CD4-positive, alpha-beta T cell treated with Interleukin-21 for 1 hour (primary cell): ENCODE measurements around the gene PHF12.
"Not testable (repeated sequence)": the region's sequence is repeated elsewhere in the genome, so short reads cannot be mapped to it uniquely, and the experiment has no call there.

Source experiments
- DNase-seq: peaks from one replicate; pipeline ENCODE4 v3.0.0-alpha.2; 2020

Gene PHF12

GRCh38 chr17:28879886-28880571 is 71.3 kb downstream of the PHF12 start:
- DNase-seq, result no peak

DNA sequence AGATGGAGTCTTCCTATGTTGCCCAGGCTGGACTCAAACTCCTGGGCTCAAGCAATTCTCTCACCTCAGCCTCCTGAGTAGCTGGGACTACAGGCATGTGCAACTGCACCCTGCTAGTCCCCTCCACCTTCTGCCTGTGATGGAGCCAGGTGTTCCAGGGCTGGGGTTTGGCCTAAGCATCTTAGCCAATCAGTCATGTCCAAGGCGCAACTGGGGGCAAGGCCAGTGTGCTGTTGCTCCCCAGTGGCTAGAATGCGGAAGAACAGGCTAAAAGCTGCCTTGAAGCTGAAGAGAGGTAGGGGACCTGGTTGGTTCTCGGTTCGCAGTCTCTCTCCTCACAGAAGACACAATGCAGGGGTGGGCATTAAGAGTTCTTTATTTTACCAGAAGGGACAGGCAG is 72.3 kb downstream of the PHF12 start:
- DNase-seq, result no peak

DNA sequence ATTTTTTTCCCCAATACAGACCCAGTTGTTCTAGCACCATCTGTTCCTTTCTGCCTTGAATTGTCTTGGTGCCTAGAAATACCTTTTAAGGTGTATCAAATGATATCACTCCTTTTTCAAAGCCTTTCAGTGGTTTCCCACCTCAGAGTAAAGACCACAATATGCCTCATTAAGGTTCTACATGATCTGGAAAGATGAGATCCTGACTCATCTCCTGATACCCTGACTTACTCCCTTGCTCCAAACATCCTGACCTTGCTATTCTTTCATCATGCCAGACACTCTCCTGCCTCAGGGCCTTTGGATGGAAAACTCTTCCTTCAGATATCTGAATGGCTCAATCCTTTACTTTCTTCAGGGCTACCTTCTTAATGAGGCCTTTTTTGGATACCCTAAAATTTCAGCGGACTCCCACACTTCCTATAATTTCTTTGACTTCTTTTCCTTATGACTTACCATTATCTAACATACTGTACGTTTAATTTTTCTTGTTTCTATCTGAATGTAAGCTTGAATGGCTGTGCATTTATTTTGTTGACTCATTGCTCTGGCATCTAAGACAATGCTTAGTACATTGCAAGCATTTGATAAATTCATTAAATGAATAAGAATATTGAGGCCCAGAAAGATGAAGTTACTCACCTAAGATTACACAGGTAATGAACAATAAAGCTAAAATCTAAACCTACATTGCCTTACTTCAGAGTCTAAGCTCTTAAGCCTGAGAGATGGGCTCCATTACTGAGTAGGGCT is 73.0 kb downstream of the PHF12 start:
- no peak for DNase-seq

DNA sequence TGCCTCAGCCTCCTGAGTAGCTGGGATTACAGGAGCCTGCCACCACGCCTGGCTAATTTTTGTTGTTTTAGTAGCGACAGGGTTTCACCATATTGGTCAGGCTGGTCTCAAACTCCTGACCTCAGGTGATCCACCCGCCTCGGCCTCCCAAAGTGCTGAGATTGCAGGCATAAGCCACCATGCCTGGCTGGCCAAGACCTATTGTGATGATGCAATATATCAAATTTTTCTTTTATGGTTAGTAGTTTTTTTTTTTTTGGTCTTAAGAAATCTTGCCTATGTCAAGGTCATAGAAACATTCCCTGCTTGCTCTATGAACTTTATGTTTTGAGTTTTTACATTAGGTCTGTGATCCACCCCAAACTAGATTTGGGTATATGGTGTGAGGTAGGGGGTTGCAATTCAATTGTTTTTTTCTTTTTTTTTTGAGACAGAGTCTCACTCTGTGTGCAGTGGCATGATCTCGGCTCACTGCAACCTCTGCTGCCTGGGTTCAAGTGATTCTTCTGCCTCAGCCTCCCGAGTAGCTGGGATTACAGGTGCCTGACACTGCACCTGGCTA is 74.1 kb downstream of the PHF12 start:
- DNase-seq, result not testable (repeated sequence)

DNA sequence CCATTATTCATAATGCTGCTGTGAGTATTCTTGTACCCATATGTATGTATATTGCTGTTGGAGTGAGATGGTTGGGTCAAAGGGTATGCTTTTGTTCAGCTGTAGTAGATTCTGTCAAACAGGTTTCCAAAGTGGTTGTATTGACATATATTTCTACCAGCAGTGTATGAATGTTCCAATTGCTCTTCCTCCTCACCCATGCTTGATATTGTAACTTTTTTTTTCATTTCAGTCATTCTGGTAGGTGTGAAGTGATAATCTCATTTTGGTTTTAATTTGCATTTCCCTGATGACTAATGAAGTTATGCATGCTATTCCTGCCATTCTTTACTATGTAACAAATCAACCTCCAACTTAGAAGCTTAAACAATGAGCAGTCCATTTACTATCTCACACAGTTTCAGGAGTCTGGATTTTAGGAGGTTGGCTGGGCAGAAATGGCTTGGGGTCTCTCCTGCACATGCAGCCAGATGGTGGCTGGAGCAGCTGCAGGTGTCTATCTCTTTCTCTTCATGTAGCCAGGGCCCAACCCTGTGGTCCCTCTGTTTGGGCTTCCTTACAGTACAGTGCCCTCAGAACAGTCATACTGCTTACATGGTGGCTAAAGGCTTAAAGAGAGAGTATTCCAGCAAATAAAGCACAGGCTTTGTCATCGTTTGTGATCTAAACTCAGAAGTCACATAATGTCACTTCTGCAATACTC is 75.3 kb downstream of the PHF12 start:
- DNase-seq, result no peak

- no peak for DNase-seq
These were observed 76.6 kb downstream of the PHF12 start for GRCh38 chr17:28874750-28875149.

DNA sequence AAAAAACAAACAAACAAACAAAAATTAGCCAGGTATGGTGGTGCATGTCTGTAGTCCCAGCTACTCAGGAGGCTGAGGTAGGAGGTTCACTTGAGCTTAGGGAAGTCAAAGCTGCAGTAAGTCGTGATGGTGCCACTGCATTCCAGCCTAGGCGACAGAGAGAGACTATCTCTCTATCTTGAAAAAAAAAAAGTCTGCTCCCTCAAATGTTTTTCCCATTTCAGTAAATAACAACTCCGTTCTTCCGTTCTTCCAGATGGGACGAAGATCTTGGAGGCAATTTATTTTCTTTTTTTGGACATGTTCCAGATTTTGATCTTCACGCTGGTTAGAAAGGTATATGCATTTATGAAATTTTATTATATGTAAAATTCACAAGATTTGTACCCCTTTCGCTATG is 77.5 kb downstream of the PHF12 start:
- DNase-seq, result no peak

DNA sequence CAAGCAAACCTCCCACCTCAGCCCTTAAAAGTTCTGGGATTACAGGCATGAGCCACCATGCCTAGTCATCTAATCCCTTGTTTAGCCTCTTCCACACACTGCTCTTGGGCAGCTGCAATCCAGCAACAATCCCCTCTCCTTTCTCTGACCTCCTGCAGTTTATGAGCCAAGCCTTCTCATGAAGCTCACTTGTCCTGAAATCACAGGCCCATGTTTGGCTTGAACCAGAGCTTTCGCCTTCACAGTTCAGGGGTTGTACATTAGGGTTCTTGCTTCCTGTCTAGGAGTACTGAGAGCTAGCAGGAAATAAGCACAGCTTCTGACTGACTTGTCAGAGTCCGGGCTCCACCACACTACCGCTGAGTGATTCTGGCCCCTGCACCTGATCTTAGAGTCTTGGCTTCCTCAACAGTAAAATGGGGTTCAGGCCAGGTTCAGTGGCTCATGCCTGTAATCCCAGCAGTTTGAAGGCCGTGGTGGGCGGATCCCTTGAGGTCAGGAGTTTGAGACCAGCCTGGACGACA is 80.2 kb downstream of the PHF12 start:
- DNase-seq, result peak; percentile 40

DNA sequence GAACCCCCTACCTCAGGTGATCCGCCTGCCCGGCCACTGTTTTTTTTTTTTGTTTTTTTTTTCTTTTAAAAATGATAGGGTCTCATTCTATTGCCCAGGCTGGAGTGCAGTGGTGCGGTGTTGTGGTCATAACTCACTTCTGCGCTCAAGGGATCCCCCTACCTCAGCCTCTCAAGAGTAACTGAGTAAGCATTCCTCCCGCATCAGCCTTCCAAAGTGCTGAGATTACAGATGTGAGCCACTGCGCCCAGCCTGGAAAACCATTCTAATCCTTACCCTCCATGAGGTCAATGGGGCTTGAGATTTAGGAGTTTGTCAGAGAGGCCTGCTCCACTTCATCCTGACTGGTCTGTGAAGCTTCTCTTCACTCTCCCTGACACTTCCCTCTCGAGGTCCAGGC is 84.0 kb downstream of the PHF12 start:
- DNase-seq, result no peak

DNA sequence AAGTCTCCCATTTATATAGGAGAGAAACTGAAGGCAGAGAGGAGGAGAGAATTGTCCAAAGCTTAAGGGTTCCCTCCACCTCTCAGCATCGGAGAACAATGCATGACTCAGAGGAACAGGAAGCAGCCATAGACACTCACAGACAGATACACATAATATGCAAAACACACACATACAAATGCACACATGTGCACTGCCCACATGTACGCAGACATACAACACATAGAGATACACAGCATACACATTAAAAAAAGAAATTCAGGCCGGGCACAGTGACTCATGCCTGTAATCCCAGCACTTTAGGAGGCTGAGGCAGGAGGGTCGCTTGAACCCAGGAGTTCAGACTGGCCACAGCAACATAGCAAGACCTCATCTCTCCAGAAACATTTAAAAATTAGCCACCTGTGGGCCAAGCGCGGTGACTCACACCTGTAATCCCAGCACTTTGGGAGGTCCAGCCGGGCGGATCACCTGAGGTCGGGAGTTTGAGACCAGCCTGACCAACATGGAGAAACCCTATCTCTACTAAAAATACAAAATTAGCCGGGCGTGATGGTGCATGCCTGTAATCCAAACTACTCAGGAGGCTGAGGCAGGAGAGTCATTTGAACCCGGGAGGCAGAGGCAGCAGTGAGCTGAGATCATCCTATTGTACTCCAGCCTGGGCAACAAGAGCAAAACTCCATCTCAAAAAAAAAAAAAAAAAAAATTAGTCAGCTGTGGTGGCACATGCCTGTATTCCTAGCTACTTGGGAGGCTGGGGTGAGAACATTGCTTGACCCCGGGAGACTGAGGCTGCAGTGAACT is 85.2 kb downstream of the PHF12 start:
- no peak for DNase-seq

GRCh38 chr17:28864991-28865849 is 86.1 kb downstream of the PHF12 start:
- no peak for DNase-seq

GRCh38 chr17:28863953-28864352 is 87.4 kb downstream of the PHF12 start:
- DNase-seq, result no peak

GRCh38 chr17:28862561-28862960 is 88.8 kb downstream of the PHF12 start:
- DNase-seq, result no peak

- DNase-seq, result no peak
These were observed 89.7 kb downstream of the PHF12 start for GRCh38 chr17:28861393-28862203.

GRCh38 chr17:28860363-28860808 is 90.9 kb downstream of the PHF12 start:
- no peak for DNase-seq

- no peak for DNase-seq
These were observed 92.4 kb downstream of the PHF12 start for GRCh38 chr17:28858801-28859355.

- no peak for DNase-seq
These were observed 93.2 kb downstream of the PHF12 start for GRCh38 chr17:28857905-28858800.

- DNase-seq, result no peak
These were observed 95.2 kb downstream of the PHF12 start for GRCh38 chr17:28856028-28856574.

DNA sequence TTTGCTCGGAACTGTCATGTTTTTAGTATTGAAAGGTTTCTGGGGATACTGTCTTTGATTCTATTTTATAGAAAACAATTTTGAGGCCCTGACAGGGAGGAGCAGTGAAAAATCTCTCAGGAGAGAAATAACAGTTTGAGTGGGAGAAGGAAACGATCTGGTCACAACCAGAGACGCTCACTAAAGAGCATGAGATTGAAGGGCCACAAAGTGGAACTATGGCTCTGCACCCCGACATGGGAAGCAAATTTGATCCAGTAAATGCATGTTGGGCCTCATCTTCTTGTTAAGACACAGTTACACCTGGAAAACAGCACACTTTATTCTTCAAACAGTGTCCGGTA is 96.0 kb downstream of the PHF12 start:
- DNase-seq, result no peak
